HG02623 (cell line): Measurements from ENCODE around the gene PLEKHO1.

ENCODE experiments used
- ATAC-seq: cut with Tn5 transposase; IDR thresholded peaks from one replicate; pipeline ENCODE4 v1.9.1; 2021; ENCODE audit warnings: moderate library complexity; ENCODE audit not compliant: unreplicated experiment

Gene PLEKHO1

GRCh38 chr1:150148837-150149270 lies 862 bp upstream of the PLEKHO1 start:
- ATAC-seq, result no peak

GRCh38 chr1:150150133-150151021 lies 661 bp downstream of the PLEKHO1 start:
- ATAC-seq, result no peak

GRCh38 chr1:150151291-150152181 lies 1.8 kb downstream of the PLEKHO1 start:
- no peak for ATAC-seq

- ATAC-seq, result no peak
Measured at GRCh38 chr1:150152182-150152536, 2.4 kb downstream of the PLEKHO1 start.

- no peak for ATAC-seq
Measured at GRCh38 chr1:150152772-150153456, 3.2 kb downstream of the PLEKHO1 start.

GRCh38 chr1:150154143-150154542 lies 4.4 kb downstream of the PLEKHO1 start:
- ATAC-seq, result no peak

- no peak for ATAC-seq
Measured at GRCh38 chr1:150155413-150156071, 5.8 kb downstream of the PLEKHO1 start.

- no peak for ATAC-seq
Measured at GRCh38 chr1:150156868-150157603, 7.3 kb downstream of the PLEKHO1 start.

GRCh38 chr1:150159550-150159949 lies 9.8 kb downstream of the PLEKHO1 start:
- no peak for ATAC-seq

GRCh38 chr1:150160964-150161621 lies 11.4 kb downstream of the PLEKHO1 start:
- ATAC-seq, result no peak

- no peak for ATAC-seq
Measured at GRCh38 chr1:150161747-150162581, 12.2 kb downstream of the PLEKHO1 start.

- no peak for ATAC-seq
Measured at GRCh38 chr1:150162582-150162861, 12.8 kb downstream of the PLEKHO1 start.

GRCh38 chr1:150162862-150163706 lies 13.4 kb downstream of the PLEKHO1 start:
- peak; percentile 36 for ATAC-seq

- no peak for ATAC-seq
Measured at GRCh38 chr1:150164224-150164623, 14.5 kb downstream of the PLEKHO1 start.

GRCh38 chr1:150164779-150165178 lies 15.1 kb downstream of the PLEKHO1 start:
- ATAC-seq, result no peak

- no peak for ATAC-seq
Measured at GRCh38 chr1:150165622-150166612, 16.2 kb downstream of the PLEKHO1 start.
